WERI-Rb-1 (cell line): Measurements from ENCODE around the gene TTYH2.

Source experiments
- DNase-seq: peaks from one replicate; pipeline ENCODE4 v3.0.0-alpha.2; 2020
- H3K27ac ChIP-seq: fragments of 250-450 bp; sonication (Bioruptor Pico); 2 replicates; pipeline ENCODE4 v1.5.1; 2020; ENCODE audit warnings: mild to moderate bottlenecking, moderate library complexity
- H3K27me3 ChIP-seq: fragments of 250-450 bp; sonication (Bioruptor Pico); 2 replicates; pipeline ENCODE4 v1.5.1; 2021; ENCODE audit warnings: mild to moderate bottlenecking, low read depth, moderate library complexity; ENCODE audit not compliant: insufficient read depth, severe bottlenecking
- H3K36me3 ChIP-seq: fragments of 250-450 bp; sonication (Bioruptor Pico); 2 replicates; pipeline ENCODE4 v1.5.1; 2020; ENCODE audit warnings: mild to moderate bottlenecking, moderate library complexity
- H3K4me3 ChIP-seq: 2 replicates; pipeline ENCODE4 v1.5.1; 2011; ENCODE audit warnings: low read depth, mild to moderate bottlenecking, control low read depth, low read length
- H3K9me3 ChIP-seq: fragments of 250-450 bp; sonication (Bioruptor Pico); 2 replicates; pipeline ENCODE4 v1.5.1; 2021; ENCODE audit warnings: mild to moderate bottlenecking, moderate library complexity; ENCODE audit not compliant: severe bottlenecking
- CTCF ChIP-seq: IDR thresholded peaks from 2 replicates; pipeline ENCODE4 v1.5.1; 2011; ENCODE audit warnings: low read depth, mild to moderate bottlenecking, control low read depth, inconsistent platforms, low read length

Gene TTYH2

GRCh38 chr17:74223901-74224300 lies 10.5 kb downstream of the TTYH2 start:
- Histone ChIP-seq H3K27me3 (no peaks in the 10 kb centered on the region), H3K27ac (no peak overlapping the region), H3K4me3 (no peak overlapping the region), H3K9me3 (no peaks in the 10 kb centered on the region), H3K36me3 (peaks cover 51% of the 10 kb centered on the region)
- DNase-seq: no peak
- no peak for TF ChIP-seq CTCF

GRCh38 chr17:74224959-74225725 lies 11.8 kb downstream of the TTYH2 start:
- Histone ChIP-seq H3K27ac (no peak overlapping the region), H3K36me3 (peaks cover 58% of the 10 kb centered on the region), H3K9me3 (no peaks in the 10 kb centered on the region), H3K27me3 (no peaks in the 10 kb centered on the region), H3K4me3 (no peak overlapping the region)
- TF ChIP-seq CTCF: no peak
- no peak for DNase-seq

- Histone ChIP-seq H3K27me3 (no peaks in the 10 kb centered on the region), H3K27ac (no peak overlapping the region), H3K36me3 (peaks cover 69% of the 10 kb centered on the region), H3K4me3 (no peak overlapping the region), H3K9me3 (no peaks in the 10 kb centered on the region)
- DNase-seq: no peak
- no peak for TF ChIP-seq CTCF
Observed at GRCh38 chr17:74226252-74226651, 12.9 kb downstream of the TTYH2 start.

- Histone ChIP-seq H3K9me3 (no peaks in the 10 kb centered on the region), H3K27ac (no peak overlapping the region), H3K27me3 (no peaks in the 10 kb centered on the region), H3K36me3 (peaks cover 74% of the 10 kb centered on the region), H3K4me3 (no peak overlapping the region)
- DNase-seq: no peak
- TF ChIP-seq CTCF: no peak
Observed at GRCh38 chr17:74227271-74228080, 14.1 kb downstream of the TTYH2 start.

GRCh38 chr17:74228306-74228978 lies 15.1 kb downstream of the TTYH2 start:
- Histone ChIP-seq H3K4me3 (no peak overlapping the region), H3K27me3 (no peaks in the 10 kb centered on the region), H3K27ac (no peak overlapping the region), H3K9me3 (no peaks in the 10 kb centered on the region), H3K36me3 (peaks cover 78% of the 10 kb centered on the region)
- no peak for TF ChIP-seq CTCF
- DNase-seq: no peak
